GM18520 (cell line): ENCODE results near the gene DCAF4.
A peak's percentile ranks its signal among the peaks of the same experiment; 100 is the strongest.

Experiments
- ATAC-seq: cut with Tn5 transposase; IDR thresholded peaks from one replicate; pipeline ENCODE4 v1.9.1; 2021; ENCODE audit not compliant: unreplicated experiment

The DCAF4 gene, protein sequence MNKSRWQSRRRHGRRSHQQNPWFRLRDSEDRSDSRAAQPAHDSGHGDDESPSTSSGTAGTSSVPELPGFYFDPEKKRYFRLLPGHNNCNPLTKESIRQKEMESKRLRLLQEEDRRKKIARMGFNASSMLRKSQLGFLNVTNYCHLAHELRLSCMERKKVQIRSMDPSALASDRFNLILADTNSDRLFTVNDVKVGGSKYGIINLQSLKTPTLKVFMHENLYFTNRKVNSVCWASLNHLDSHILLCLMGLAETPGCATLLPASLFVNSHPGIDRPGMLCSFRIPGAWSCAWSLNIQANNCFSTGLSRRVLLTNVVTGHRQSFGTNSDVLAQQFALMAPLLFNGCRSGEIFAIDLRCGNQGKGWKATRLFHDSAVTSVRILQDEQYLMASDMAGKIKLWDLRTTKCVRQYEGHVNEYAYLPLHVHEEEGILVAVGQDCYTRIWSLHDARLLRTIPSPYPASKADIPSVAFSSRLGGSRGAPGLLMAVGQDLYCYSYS

DNA sequence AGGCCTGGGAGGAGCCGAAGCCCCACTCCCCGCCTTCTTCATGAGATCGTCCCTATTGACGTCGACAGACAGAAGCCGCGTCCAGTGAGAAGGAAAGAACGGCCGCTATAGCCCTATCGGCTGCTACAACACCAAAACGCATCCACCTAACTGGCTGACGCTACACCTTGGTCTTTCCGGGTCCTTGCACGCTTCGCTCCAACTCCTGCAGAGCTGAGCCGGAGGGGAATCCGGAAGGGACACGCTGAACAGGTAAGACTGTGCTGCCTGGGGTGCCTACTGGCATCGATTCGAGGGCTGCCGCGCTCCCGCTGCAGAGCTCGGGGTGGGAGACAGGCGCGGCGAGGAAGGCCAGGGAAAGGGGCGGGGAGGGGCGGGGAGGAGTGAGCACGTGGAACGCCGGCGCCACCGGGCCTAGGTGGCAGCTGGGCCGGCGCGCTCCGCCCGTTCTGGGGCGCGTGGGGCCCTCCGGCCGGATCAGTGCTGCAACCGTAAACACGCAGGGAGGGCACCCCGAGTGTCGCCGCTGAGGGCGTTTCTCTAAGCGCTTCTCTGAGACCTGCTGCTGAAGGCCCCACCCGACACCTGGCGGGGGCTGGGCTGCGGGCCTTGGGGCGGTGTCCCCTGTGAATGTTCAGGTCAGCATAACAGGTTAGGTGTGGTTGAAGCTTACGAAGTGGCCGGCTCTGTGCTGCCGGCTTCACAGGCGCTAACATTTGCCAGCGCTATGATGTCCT is at the start of gene DCAF4:
Gene DCAF4, plus strand, starts transcription at position 173 of the 737 bp plus-strand sequence. CDS start 11,515 bp downstream, outside the sequence.
- ATAC-seq = peak; percentile 91

DNA sequence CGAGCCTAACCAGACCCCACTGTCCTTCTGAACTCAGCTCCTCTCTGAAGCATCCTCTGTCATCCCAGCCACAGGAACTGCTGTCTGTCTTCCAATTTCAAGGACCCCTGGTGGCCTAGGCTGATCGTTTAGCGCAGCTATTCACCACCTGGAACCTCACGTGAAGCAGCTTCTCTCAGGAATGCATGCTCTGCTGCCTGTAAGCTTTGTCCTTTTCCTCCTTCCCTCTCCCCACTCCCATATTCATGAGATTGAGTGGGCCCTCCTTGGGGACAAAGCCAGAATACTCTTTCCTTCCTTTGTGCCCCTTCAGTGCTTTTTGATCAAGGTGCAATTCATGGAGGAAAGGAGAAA is 49.6 kb upstream of the DCAF4 start:
- ATAC-seq = no peak

DNA sequence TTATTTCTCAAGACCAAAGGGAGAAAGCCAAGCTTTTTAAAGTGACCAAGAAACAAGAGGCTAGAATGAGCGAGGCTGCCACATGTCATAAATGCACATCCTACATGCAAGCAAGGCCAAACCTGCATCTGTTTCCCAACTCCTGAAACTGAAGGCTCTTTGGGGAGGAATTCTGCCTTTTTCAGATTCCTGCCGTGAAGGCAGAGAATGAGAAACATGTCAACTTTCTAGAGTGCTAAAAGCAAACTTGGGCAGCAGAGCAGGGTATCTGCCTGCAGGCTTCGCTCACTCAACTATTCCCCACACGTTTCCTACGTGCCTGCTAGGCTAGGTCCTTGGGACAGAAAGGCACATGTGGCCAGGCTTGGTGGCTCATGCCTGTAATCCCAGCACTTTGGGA is 47.5 kb upstream of the DCAF4 start:
- no peak for ATAC-seq

DNA sequence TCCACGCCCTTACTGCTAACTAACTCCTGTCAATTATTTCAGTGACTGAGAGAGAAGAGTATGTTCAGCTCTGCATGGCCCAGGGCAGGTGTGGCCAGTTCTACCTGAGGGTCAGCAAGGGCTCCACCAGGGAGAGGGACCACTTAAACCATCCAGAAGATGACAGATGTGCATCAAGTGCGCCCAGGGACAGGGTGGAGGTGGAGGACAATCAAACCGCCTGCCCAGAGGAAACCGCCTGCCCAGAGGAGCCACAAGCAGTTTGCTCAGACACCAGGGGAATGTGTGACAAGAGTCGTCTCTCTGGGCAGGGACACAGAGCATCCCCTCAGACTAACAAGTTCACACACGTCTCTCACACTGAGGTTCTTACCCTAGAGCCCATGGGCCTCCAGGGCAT is 46.8 kb upstream of the DCAF4 start:
- no peak for ATAC-seq

DNA sequence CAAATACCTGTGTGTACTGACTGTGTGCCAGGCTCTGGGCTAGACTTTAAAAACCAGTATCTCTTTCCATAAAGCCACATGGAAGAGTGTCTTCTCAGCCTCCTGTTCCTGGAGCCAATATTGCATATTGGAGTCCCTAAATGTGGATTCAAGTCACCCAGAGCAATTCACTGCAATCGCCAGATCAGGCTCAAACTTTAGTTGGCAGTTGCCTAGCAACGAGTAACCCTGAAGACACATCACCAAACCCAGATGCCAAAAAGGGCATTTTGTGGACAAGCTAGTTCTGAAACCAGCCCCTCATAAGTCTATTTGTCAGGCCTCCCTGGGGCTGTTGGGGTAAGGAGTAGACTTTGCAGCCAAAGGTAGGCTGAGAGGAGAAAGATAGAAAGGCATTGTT is 46.1 kb upstream of the DCAF4 start:
- no peak for ATAC-seq

DNA sequence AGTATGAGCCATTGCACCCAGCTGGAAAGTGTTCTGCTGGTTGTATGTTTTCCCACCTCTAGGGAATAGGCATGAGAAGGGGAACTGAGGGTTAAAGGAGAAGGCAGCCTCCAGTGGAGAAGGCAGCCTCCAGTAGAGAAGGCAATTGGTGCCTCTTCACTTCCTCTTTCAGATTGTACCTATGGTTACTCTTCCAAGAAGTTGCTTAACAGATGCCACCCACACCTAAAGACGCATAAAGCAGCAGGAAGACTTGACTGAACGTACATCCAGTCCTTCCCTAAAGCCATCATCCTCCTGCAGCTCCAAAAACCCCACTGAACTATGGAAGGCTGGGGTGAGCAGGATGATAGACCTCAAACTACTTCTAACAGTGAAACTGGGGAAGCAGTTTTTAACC is 45.4 kb upstream of the DCAF4 start:
- ATAC-seq = no peak

DNA sequence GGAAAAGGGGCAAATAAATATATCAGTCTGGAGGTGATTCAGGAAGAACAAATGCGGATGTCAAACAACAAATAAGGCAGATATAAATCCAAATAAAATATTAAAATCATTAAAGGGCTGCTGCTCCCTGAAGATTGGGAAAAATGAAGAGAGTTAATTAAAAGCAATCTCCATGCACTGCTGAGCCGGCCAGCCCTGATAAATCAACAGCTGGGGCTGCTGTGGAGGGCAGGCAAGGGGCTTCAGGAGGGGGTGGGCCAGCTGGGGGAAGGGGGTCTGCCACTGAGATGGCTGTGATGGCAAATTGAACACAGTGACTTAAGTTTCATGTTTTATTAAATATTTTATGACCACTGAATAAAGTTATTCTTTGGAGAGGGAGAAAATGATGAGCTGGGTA is 44.7 kb upstream of the DCAF4 start:
- no peak for ATAC-seq

DNA sequence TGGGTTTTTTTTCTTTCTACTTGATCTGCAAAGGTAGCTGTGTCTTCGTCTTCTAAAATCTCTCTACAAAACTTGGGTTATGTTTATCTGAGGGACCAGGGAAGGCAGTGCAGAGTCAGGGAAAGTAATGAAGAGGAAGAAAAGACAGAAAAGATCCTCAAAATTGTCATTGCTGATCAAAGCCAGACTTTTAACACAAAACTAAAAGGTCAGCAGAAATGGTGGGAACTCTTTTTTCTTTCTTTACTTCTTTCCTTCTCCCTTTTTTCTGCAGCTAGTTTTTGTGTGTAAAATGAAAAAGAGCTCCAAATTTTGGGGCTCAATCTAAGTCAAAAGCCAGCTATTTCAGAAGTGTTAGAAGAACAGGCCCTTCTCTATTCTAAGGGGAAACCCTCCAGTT is 44.2 kb upstream of the DCAF4 start:
- ATAC-seq = no peak

DNA sequence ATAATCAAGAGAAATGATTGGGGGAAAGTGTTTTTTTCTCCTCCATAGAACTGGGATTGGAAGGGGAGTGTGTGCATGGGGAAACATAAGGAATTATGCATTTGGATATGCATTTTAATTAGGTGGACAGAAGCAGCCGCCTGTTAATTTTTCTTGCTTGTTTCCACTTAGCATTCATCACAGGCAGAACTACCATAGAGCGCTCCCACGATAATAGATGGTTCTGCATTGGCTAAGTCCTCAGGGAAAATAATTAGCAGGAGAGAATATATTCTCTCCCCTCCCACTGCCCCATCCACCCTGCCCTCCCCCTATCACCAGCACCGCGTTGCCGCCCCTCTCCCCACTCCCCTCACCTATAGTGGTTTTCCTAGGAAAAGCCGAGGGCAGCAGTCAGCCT is 43.8 kb upstream of the DCAF4 start:
- no peak for ATAC-seq

DNA sequence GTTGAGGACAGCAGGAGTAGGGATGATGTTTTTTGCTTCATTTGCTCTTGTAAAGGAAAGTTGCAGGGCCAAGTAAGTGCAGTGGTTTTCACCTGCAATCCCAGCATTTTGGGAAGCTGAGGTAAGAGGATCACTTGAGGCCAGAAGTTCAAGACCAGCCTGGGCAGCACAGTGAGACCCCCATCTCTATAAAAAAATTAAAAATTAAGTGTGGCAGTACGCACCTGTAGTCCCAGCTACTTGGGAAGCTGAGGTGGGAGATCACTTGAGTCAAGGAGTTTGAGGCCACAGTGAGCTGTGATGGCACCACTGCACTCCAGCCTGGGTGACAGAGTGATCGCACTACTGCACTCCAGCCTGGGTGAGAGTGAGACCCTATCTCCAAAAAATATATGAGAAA is 43.2 kb upstream of the DCAF4 start:
- ATAC-seq = no peak

DNA sequence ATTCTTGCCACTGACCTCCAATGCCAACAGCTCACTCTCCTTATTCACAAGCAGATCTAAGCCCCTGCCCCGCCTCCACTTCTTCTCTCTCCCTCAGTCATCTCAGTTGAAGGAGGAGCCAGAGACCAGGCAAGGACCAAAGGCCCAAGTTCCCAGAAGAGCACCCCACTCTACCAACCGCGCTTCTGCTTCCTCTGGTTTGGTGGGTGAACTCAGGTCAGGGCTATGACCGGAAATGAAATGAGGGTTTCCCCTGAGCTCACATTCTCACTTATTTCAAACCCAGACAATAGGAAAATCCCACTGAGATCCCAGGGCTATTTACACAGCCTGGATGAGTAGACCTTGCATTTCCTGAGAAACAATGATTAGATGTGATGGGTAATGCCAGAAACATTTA is 42.3 kb upstream of the DCAF4 start:
- ATAC-seq = peak; percentile 58

DNA sequence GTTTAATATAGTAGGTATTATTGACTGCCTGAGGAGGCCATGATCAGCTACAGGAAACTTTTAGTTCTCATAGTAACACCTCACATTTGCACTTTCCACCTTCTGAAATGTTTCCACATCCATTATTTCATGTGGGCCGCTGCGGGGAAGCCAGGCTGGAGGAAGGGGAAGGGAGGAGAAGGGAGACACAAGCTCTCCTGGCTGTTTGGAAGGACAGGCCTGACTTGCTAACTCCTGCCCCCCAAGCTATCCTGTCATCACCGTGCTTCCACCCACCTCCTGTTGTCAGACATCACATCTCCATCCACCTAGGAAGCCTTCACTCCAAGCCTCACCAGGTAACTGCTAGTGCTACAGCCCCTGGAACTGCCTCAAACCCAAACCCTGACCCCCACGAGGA is 41.9 kb upstream of the DCAF4 start:
- ATAC-seq = no peak

DNA sequence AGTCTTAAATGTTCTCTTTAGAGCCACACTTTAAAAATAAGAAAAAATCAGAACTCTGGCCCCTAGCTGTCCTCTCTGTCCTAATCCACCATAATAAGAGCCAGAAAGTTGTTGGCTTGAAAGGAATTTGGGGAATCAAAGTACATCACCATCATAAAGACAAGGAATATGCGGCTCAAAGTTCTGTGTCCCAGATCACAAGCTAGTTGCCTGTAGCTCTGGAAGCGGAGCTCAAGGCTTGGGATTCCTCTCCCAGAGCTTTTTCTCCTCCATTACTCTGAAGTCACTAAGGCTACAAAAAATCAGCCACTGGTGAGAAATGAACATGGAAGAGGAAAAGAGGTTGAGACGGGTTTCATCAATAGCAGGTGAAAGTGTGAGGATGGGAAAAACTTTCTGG is 38.8 kb upstream of the DCAF4 start:
- no peak for ATAC-seq

DNA sequence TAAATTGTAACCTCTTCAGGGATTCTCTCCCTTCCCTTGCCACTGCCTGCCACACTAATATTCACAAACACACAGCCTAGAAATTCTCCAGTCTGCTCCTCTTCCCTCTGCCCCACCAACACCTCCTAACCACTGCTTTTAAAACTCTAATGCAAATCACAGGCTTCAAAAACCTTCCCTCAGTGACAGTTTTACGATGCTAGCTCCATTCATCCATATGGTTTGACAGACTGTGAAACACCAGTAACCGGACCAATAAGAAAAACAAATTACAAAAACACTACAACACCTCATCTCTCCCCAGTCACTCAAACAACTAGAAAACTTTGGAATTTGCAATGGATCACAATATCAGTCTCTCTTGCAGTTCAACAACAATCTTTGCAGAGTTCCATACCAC is 38.1 kb upstream of the DCAF4 start:
- no peak for ATAC-seq

DNA sequence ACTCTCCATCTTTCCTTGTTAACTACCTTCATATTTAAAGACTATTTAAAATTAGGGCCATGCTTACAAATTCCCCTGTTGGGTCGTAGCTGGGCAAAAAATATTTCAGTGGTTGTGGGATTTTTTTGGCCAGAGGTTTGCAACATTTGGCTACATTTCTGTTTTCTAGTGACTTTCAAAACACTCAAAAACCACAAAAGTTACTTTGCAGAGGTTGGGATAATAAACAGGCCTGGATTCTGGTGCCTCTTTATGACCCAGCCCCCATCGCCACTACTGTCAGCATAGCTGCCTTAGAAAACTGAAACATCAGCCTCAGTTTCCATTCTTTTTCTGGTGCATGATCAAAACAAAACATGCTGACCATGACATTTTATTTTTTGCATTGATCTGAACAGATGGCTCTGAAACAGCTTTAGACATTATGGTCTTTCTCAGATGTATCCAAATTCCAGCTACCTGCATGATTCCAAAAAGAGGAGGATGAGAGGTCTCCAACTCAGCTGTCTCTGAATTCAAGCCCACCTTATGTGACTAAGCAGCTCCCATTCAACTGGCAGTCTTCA is 37.5 kb upstream of the DCAF4 start:
- no peak for ATAC-seq

DNA sequence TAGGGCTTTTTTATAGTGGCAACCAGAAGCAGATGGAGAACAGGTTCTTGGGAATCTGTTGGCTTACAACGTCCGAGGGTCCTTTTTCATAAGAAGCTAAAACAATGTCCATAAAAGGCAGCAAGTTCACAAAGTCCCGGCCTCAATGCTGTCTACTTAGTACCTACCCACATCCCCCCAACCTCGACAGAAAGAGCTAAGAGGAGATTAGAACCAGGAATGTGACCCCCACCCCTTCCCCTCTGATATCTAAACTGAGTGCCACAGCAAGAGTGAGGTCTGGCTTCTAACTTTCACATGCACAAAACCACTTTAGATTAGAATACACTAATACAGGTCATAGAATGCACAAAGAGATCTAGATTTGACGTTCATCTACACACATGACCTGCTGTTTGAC is 36.9 kb upstream of the DCAF4 start:
- no peak for ATAC-seq

DNA sequence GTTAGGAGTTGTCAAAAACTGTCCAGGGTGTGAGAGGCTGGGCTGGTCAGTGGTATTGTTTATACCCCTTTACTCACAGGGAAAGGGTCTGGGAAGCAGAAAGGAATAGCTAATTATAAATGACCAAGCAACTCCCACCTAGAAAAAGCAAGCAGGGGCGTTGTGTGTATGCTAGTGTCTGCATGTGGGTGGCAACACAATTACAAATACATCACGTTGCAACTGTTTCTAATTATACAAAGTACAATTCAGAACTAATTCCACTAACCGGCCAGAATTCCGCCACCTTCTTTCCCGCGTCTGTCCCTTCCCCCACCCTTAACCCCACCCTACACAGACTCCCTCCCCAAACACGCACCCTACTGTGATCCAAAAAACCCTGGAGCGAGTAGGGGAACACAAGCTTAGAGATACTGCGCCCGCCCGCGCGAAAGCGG is 34.6 kb upstream of the DCAF4 start:
- no peak for ATAC-seq

DNA sequence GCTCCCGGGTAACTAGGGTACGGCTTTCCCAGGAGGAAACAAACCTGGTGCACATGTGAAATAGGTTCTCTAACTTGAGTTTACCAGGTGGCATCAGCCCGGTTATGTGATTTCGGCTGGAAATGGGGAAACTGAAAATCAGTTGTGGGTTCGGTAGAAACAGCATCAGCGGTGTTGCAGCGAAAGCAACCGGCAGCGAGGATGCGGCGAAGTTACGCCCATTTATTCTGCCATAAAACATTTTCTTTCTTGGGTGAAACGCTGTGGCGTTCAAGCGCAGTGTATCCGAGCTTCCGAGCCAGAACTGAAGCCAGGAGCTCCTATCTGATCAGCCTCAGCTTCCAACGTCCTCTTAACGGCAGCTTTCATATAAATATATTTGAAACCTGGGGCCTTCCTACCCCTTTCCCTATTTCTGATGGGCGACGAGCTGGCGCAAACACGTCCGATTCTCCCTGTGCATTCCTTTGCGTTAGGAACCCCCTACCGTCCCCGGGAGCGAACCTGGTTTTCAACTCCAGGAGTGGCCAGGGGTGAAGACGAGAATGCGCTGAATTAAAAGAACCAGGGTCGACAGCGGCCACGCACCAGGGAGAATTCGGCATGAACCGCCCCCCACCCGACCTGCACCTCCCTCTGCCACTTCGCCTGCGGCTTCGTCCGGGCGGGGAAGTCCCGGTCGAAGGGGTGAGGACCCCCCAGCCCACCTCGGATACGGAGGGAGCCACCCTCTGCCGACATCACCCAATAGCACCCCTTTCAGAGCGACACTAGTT is 34.0 kb upstream of the DCAF4 start:
- no peak for ATAC-seq

DNA sequence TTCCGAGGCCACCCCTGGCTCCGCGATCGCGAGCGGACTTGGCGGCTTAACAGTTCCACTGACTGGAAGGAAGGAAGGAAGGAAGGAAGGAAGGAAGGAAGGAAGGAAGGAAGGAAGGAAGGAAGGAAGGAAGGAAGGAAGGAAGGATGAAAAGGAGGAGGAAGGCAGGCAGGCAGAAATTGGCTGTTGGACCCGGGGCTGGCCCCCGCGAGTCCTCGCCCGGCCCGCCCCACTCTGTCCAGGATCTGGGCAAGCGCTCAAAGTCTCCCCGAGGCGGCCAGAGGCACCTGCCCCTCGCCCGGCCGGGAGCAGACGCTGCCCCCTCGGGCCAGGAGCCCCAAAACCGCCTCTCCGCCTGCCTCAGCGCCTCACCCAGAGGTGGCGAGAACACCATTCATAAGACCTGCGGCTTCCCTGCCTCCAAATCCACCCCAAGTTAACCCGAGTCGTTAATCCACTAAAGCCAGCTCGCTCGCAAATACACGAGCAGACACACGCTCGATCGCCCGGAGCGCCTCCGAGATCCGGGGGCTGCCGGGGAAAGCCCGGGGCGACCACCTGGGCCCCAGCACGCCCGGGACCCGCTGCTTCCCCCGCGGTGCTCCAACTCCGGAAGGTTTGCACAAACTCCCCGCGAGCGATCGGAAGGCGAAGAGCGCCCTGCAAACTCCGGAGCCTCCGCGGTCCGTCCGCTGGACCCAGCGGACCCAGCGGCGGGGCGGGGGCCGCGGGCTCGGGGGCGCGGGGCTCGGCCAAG is 33.2 kb upstream of the DCAF4 start:
- no peak for ATAC-seq

DNA sequence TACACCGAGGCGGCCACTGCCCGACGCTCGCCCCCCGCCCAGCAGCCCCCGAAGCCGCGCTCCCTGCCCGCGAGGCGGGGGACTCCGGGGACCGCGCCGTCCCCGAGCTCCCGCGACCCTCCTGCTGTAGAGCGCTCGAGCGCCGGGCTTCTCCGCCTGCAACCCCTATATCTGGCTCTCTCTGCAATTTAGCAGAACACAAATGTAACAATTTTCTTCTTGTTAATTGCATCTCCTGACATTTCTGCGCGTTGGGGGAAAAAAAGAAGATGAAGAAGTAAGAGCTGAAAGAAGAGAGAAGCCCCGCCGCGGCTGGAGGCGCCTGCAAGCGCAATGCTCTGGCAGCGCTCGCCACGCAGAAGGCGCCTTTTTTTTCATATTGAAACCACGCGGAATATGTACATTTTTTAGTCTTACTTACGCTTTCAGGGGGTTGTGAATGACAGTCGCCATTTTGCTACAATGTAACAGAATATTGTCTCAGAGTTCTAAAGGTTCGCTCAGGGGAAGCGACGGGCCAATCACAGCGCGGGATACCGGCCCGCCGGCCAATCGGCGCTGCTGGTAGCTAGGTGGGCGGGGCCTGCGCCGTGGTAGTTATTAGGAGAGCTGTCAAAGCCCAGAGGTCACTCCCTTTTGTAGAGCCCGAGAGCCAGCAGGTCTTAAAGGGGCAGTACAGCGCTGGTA is 32.5 kb upstream of the DCAF4 start, which contains the start of gene DPF3:
Gene DPF3, minus strand, starts transcription at position 466 of the 687 bp plus-strand sequence. Its CDS starts 13 bp downstream, at position 453.
- ATAC-seq = peak; percentile 95
